CD4-positive, alpha-beta T cell treated with Interleukin-6 at 100 ng/mL for 8 hours (primary cell): ENCODE results near the gene CNTNAP2.

Experiments used
- DNase-seq: peaks from one replicate; pipeline ENCODE4 v3.0.0-alpha.2; 2020; ENCODE audit warnings: mixed read lengths, low spot score

Gene CNTNAP2

DNA sequence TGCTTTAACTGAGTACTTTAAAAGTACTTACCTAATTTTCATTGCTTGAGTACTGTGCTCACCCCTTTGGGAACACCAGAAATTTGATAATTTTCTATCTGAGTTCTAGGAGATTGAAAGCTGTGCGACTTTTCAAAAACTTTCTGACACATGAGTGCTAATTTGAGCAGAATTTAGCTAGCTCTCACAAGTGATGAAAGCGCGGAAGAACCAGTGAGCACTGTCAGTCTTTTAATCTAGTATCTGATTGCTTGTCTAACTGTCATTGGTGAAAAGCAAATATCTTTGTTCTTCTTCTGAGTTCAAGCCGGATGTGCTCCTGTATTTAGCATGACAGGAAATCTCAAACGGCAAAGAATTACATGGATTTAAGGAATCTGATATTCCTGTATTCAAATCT is 899.4 kb downstream of the CNTNAP2 start:
- DNase-seq: no peak

GRCh38 chr7:147022056-147022455 is 905.5 kb downstream of the CNTNAP2 start:
- no peak for DNase-seq

- DNase-seq: no peak
Observed at GRCh38 chr7:147023440-147023839, 906.8 kb downstream of the CNTNAP2 start.

GRCh38 chr7:147029953-147030352 is 913.4 kb downstream of the CNTNAP2 start:
- DNase-seq: no peak

DNA sequence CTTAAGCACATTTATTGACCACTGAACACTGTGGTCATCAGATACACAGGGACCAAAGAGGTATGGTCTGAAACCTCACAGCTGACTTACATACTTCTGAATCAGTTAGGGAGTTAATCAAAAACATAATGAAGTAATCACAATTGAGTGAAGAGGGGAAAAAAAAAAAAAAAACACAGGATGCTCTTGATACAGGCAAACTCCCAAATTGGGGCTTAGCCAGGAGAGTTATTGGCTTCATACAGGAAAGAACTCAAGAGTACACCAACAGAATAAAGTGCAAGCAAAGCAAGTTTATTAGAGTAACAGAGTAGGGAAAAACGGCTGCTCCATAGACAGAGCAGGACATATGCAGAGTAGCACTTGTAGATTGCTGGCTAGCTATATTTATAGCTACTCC is 917.0 kb downstream of the CNTNAP2 start:
- DNase-seq: no peak

DNA sequence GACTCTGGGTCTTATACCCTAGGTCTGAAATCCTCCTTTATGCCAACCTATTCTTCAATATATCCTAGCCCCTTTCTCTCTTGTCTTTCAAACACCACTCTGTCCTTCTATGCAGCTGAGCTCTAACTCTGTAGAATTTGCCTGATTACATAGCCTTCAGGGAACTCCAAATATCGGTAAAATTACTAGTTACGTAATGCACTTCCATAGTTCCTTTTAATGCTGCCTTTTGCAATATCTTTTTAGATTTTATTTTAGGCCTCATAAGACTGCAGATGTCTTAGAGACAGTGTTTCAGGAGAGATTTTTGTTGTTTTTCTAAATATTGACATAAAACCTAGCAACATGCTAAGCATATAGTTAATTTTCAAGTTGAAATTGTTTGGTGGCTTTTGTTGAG is 924.8 kb downstream of the CNTNAP2 start:
- DNase-seq: no peak

DNA sequence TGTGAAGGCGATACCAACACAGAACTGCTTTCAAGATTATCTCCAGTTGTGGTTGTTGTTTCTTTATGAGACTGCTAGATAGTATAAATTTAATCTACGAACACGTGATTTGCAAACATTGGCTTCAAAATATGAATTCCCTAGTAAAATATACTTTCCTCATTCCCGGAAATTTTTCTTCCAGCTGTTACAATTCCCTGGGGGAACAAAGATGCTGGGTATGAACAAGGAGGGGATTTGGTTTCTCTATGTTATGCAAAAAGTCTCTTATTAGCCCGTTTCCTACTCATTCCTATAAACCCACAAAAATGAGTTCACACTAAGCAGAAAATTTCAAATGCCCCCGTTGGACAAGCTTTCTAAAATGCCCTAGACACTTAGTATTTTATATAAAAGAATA is 928.3 kb downstream of the CNTNAP2 start:
- DNase-seq: no peak

DNA sequence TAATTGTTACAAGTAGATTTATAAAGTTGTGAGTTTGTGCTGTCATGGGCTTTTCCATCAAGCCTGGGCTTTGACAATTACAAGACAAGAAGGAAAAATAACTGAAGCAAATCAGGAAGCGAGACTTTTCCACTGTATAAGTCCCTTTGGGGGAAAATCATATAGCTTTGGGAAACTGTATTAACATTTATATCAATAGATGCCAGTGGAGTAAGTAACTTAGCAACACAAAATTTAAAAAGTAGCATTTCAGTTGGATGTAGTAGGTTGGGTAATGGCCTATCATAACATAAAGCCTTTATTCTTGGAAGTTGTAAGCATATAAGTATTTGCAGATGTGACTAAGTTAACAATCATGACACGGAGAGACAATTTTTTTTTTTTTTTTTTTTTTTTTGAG is 931.1 kb downstream of the CNTNAP2 start:
- DNase-seq: no peak

DNA sequence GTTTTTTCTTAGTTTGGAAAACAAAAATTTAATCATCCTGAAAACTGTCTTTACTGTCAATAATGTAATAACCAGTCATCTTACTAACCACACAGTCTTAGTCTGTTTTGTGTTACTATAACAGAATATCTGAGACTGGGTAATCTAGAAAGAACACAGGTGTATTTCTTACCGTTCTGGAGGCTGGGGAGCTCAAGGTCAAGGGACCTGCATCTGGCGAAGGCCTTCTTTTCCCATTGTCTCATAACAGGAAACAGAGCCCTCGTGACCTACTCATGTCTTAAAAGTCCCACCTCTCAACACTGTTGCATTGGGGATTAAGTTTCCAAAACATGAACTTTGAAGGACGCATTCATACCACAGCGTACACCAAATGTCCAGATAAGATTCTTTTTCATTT is 932.3 kb downstream of the CNTNAP2 start:
- no peak for DNase-seq

DNA sequence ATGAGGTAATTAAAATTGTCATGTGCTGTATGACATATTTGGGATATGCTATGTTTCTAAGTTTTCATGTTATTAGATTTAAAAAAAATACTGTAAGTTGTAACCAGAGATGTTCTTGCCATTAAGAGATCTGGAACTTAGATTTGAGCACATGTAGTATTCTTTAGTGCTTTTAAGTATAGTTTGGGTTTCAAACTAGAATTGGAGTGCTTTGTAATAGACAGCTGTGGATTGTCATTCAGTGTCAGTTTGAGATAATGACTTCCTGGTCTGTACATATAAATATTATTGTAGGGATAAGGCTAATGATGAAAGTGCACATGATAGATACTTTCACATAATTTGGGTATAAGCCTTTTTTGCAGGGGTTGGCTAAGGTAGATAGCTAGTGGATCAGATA is 936.2 kb downstream of the CNTNAP2 start:
- DNase-seq: no peak

GRCh38 chr7:147053746-147054145 is 937.1 kb downstream of the CNTNAP2 start:
- DNase-seq: no peak

DNA sequence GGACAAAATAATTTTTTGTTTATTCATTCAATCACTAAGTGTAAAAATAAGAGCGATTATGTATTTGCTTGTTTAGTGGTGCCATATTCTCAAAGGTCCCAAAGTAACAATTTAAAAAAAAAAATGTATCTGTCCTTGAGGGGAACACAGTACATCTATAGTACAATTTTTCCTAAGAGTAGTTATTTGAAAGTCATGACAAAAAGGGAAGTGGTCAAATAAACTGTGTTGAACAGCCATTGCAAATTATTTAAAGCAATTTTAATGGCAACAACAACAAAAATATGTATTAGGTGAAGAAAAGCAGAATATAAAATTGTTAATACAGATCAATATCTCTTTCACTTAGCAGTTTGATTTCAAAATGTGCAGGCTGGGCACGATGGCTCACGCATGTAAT is 943.5 kb downstream of the CNTNAP2 start:
- no peak for DNase-seq

DNA sequence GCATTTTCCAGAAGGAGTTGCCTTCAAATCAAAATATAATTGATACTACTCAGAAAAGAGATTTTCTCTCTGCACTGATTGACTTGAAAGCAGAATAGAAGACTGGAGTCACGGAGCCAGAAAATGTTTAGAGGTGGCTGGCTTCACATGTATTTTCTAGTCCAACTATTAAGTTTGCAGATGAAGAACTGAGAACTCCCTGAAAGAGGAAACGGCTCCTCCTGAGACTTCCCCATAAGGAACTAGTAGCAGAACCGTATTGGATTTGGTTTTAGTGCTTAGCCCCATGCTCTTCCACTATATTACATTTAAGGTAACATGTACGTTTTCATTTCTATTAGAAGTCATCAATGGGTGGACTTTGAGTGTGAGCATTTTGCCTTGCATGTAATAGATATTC is 946.3 kb downstream of the CNTNAP2 start:
- no peak for DNase-seq

GRCh38 chr7:147068842-147069241 is 952.2 kb downstream of the CNTNAP2 start:
- no peak for DNase-seq

DNA sequence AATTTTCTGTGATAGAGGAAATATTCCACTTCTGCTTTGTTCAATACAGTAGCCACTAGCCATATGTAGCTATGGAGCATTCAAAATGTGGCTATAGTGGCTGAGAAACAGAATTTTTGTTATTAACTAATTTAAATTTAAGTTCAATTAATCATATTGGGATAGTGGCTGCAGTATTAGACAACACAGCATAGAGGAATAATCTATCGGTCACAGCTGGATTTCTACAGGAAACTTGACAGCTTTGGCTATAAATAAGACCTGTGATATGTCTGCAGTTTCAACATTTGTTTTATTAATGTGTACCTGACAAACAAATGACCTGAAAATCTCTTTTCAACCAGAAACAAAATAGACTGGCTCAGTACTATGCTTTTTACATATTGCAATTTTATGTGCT is 953.2 kb downstream of the CNTNAP2 start:
- DNase-seq: no peak

DNA sequence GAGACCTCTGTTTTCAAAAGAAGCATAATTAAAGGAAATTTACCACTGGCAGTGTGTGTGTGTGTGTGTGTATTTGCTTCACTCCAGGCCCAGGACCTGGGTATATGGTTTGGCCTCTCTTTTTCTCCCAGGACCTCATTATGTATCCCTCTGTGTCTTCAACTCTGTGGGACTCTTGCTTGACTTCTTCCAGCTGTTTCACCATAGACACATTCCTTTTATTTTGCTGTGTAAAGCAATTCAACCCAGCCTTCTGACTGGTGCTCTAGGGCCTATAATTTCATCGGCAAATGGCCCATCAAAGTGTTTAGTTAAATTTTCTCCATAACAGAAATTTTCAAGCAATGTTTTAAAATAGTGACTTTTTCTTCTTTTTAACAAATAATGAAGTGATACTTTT is 954.3 kb downstream of the CNTNAP2 start:
- no peak for DNase-seq

DNA sequence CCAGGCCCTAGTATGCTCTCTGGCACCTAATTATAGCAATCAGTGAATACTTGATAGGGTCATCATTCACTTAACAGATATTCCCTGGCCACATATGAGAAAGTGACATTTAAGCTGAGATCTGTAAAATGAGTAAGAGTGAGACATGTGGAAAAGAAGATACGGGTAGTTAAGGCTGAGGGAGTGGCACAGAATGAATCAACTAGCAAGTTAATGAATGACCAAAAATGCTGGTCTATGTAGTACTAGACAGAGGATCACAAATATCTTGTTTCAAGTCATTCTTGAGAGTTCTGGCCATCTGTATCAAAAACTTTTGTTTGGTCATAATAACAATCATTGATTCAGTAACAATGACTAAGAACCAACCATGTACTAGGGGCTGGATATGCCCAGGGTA is 954.9 kb downstream of the CNTNAP2 start:
- no peak for DNase-seq

DNA sequence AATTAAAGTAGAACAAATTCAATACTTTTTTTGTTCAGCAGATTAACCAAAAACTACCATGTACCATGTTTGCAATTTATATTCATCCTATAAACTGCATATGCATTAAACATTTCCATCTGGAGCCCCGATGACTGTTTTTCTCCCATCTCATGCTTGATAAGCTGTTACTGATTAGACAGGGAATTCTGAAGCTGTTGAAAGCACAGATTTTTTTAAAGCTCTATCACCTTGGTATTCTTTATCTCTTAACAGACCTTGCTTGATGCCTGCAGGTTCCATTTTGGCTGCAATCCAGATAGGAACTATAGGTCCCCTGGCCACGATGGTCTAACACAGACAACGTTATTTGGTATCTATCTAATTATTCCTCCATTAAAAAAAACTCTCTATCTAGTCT is 961.7 kb downstream of the CNTNAP2 start:
- no peak for DNase-seq

DNA sequence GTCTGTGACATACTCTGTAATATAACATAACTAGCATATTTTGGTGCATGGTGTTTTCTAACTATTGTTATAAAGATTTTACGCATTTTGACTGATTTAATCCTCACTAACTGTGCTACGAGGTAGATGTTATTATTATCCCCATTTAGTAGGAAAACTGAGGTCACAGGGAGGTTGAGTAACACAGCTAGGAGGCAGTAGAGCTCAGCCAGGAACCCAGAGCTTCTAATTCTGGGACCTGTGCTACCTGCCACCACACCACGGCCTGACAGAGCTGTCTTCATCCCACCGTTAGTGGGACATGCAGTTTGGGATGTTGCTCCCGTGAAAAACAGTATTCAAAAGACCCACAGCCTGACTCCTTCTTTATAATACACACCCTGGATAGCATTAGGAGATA is 962.5 kb downstream of the CNTNAP2 start:
- DNase-seq: no peak

DNA sequence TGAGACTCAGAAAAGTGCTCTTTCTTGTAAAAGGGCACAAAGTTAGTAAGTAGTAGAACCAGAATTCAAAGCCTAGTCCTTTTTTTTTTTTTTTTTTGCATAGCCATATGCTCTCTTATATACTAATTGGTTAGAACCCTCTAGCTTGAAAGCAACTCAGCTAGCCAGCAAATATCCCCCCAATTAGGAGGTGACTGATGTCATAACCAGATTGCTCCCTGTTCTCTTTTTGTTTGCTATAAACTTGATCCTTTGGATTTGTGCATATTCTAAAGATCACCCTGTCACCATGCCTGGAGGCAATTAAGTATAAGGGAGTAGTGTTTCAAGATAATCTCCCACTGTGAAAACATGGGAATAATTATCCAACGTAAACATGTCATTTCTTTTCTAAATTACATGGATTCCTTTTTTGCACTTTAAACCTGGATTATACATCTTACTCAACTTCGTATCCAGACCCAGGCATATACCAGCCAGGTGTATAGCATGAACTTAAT is 963.4 kb downstream of the CNTNAP2 start:
- no peak for DNase-seq

- no peak for DNase-seq
Observed at GRCh38 chr7:147081117-147081516, 964.5 kb downstream of the CNTNAP2 start.

GRCh38 chr7:147089051-147089461 is 972.5 kb downstream of the CNTNAP2 start:
- no peak for DNase-seq

DNA sequence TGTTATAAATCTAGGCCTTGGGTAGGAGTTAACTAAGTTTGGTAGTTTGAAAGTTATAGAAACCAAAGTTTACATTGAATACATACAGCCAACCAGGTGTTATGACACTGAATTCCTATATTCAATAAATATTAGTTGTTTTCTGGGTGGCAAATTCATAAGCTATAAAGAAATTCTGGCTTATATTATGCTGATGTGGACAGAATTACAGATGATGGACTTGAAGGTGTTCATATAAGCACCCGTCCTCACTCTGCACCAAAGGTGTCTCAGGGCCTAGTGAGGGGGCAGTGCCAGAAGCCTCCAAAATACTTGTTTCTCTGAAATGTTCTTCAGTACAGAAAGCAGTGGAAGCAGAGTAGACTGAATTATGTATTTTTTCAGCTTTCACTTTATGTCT is 973.0 kb downstream of the CNTNAP2 start:
- no peak for DNase-seq

DNA sequence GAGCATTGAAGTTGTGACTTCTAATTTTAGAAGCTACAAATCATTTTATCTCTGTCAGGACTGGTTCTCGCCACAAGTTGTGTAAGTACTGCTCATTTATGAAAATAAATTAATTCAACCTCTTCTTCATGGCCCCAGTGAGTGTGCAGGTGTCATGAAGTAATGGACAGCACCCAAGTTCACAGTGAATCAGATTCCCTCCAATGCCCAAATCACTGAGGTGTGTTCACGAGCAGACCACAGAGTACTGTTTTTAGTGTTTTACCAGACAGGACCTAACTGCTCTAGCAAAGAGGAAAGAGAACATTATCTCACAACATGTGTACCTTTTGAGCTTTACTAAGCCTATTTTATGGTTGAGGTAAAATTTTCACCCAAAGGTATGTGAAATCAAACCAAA is 980.0 kb downstream of the CNTNAP2 start:
- DNase-seq: no peak

GRCh38 chr7:147103224-147103623 is 986.6 kb downstream of the CNTNAP2 start:
- no peak for DNase-seq
